Adrenal gland (tissue), 5 donors: ENCODE measurements around the gene PWP1.
"Not testable (repeated sequence)": the region's sequence is repeated elsewhere in the genome, so short reads cannot be mapped to it uniquely, and the experiment has no call there.

Source experiments
- CTCF ChIP-seq, 6 experiments: fragments of 450-650 bp in 4 of 6; fragments of 200-600 bp in 2 of 6; sonication (generic) in 1 of 6; IDR thresholded peaks; 1 replicate in 5 of 6; 2 replicates in 1 of 6; pipeline versions ENCODE4 v1.5.1 to v1.8.0; 2016 to 2021; ENCODE audit warnings: antibody characterized with exemption in 6 of 6, mild to moderate bottlenecking in 2 of 6, moderate library complexity in 1 of 6
- POLR2A ChIP-seq, 2 donors: fragments of 450-650 bp; IDR thresholded peaks; one replicate each; pipeline ENCODE4 v1.6.1; 2017; ENCODE audit warnings: antibody characterized with exemption in 2 of 2, mild to moderate bottlenecking in 2 of 2, moderate library complexity in 1 of 2
- donor health status: DM: no; HTN: no; CAD: no.

- not testable (repeated sequence) for TF ChIP-seq CTCF, POLR2A (IDR thresholded peaks at IDR 0.05)
These were observed 42.1 kb downstream of the PWP1 start for GRCh38 chr12:107727742-107728141.
